Activated naive CD8-positive, alpha-beta T cell treated with anti-CD3 and anti-CD28 coated beads, Interleukin-2, amount 50 U/mL, for 16 hours (primary cell): ENCODE results near the gene PWWP2B.

Experiments
- DNase-seq: peaks from one replicate; pipeline ENCODE4 v3.0.0-alpha.2; 2020; ENCODE audit warnings: low read depth, low spot score

PWWP2B gene

DNA sequence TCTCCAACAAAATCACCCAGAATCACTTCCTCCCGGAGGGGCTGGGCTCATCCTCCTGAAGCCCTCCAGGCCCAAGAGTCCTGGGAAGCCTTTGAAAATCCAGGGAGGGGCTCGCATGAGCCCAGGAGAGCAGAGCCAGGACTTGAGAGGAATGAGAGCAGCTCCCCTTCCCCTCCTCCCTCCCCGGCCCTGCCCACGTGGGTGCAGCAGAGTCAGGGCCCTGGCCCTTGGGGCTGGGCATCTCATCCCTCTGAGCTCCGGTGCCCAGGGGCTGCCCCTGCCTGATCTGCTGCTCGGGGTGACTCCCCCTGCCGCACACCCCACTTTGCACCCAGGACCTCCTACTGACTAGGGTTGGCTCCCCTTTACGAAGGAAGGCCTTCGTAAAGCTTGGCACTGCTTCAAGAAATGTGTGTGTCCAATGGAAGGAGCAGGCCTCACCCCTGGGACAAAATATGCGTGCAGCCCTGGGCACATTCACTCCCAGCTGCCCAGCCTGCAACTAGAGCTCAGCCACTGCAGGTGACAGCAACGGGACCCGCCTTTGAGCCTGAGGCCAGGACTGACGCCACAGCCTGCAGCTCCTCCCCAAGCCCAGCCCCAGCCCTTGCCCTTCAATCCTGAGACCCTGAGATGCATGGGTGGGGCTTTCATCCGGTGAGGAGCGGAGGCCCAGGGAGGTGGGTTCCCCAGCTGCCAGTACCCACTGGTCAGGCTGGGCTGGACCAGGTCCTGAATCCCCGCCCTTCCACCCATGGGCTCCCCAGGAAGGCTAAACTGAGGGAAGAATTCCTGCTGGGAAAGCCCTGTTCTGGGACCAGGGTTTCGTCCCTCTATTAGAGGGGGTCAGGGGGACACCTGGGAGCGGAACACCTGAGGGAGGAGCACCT lies 21.8 kb downstream of the PWWP2B start:
- DNase-seq: no peak

DNA sequence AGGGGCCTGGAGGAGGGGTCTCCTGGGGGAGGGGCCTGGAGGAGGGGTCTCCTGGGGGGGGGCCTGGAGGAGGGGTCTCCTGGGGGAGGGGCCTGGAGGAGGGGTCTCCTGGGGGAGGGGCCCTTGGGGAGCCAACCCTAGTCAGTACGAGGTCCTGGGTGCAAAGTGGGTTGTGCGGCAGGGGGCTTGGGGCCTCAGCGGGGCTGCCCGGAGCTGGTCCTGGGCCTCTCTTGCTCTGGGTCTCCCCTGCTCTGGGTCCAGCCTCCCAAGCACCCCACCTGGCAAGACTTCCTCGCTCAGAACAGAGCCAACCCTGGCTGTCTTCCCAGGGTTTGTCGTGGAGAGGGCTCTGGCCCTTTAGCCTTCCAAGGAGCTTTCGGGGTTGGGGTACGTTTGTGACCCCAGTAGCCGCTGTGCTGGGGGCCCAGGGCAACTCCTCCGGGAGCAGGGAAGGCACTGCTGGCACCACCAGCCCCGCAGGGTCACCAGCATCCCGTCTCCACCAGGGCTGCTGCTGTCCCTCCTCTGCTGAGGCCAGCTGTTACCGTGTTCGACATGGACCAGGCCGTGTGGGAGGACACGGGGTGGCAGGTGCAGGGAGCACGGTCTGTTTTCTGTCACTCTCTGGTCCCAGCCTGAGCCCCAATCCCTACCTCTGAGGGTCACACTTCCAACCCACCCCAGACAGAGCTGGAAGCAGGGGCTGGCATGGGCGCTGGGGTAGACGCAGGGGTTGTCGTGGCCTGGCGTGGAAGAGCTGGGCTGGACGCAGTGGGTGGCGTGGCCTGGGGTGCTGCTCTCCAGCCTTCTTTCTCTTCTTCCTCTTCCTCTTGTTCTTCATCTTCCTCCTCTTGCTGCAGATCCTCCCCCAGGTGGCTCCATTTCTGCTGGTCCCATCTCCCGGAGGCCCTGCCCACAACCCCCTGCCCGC lies 22.8 kb downstream of the PWWP2B start:
- no peak for DNase-seq

DNA sequence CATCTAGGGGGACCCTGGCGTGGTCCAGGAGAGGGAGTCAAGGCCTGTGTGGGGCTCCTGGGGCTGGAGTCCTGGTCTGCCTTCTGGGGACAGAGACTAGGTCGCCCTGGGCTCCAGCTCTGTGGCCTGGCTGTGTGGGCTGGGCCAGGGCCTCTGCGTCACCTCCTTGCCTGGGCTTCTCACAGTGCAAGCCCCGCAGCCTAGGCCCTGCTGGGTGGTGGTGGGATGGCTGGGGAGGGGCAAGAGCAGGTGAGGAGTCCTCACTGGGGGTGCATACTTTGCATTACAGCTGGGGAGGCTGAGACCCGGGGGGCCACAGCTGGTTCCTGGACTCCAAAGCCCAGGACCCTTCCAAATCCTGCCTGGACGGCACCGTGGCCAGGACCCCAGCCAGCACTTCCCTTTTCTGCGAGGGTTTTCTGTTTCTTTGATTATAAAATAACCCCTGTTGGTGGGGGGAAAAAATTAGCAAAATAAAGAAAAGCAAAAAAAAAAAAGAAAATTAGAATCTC lies 23.5 kb downstream of the PWWP2B start:
- DNase-seq: no peak

DNA sequence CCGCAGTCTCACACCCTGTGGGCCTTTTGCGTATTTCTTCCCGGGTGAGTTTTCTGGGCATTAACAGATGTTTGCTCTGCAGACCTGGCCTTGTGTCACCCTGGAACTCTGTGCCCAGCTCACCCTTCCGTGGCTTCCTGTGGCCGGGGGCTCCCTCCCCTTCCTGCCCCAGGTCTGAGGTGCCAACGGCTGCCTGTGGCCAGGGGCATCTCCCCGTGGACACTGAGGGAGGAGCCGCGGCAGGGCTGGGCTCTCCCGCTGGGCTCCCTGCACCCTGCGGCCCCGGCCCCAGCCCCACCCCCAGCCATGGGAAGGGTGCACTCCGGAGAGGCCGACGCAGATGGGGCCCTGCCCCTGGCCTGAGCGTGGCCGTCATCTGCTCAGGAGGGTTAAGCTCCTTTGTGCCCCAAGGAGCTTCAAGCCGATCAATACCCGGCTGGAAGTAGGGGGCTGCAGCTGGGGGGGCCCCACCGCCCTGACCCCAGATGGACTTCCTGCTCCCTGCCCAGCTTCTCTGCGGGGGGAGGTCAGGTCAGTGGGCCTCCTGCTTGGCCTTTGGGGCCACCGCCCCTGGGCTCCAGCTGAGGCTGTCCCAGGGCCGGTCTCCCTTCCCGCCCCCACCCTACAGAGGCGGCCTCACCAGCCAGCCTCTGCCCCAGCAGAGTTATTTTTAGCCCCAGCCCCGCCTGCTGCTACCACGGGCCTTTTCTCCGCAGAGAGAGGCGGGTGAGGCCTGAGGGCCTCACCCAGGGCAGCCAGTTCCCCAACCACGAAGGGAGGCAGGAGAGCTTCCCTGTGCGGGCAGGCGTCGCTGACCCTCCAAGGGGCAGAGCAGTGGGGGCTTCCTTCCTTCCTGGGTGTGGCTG lies 24.2 kb downstream of the PWWP2B start:
- no peak for DNase-seq

DNA sequence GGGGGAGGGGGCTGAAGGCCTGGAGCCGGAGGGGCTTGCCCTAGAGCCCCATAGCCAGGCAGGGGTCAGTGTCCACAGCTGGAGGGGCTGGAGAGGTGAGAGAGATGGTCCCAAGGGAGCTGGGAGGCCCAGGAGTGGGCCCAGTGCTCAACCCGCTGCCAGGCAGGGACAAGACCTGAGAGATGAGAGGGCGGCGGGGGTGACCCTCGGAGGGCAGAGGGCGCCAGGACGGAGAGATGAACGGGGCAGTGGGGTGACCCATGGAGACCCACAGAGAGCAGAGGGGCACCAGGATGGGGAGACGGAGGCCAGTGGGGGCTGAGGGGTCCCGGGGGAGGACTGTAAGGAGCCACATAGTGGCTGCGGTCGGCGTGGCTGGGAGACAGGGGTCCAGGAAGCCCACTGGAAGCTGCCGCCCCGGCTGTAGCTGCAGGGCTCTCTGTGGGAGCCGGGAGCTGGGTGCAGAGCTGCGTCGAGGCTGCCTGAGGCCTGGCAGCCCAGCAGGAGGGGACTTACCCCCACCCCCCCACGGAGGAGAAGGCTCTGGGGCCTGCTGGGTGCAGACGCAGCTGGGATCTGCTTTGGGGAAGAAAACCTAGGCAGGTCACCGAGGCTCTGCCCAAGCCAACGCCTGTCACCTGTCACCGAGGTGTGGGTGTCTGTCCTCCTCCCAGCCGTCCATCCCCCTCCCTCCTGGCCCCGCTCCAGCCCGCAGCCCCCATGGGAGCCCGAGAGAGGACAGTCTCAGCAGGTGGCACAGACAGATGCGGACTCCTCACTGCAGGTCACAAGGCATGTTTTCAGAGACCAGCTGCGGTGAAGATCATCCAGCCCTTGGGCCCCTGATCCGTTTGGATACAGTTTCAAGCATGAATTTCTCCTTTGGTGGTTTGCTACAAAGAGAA lies 25.1 kb downstream of the PWWP2B start:
- DNase-seq: no peak

DNA sequence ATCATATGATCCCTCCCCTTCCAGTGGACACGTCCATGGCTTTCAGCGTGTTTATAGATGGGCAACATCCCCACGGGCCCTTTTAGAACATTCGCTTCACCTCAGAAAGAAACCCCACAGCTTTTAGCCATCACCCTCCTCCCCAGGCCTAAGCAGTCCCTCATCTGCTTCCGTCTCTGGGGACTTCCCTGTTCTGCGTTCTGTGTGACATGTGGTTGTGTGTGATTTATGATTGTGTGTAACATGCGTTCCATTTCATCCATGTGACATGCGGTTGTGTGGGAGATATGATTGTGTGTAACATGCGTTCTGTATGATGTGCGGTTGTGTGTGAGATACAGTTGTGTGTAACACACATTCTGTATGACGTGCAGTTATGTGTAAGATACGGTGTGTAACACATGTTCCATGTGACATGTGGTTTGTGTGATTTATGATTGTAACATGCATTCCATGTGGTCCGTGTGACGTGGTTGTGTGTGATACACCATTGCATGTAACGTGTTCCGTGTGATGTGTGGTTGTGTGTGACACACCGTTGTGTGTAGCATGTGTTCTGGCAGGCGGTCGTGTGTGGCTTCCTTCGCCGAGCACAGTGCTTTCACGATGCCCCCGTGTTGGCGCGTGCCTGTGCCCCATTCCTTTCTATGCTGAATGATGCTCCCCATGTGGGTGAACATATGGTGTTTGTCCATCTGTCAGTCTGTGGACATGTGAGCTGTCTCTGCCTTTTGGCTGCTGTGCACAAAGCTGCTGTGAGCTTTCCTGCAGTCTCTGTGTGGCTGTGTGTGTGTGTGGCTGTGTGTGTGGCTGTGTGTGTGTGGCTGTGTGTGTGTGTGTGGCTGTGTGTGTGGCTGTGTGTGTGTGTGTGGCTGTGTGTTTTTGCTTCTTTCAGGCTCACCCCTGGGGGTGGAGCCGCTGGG lies 26.2 kb downstream of the PWWP2B start:
- no peak for DNase-seq

DNA sequence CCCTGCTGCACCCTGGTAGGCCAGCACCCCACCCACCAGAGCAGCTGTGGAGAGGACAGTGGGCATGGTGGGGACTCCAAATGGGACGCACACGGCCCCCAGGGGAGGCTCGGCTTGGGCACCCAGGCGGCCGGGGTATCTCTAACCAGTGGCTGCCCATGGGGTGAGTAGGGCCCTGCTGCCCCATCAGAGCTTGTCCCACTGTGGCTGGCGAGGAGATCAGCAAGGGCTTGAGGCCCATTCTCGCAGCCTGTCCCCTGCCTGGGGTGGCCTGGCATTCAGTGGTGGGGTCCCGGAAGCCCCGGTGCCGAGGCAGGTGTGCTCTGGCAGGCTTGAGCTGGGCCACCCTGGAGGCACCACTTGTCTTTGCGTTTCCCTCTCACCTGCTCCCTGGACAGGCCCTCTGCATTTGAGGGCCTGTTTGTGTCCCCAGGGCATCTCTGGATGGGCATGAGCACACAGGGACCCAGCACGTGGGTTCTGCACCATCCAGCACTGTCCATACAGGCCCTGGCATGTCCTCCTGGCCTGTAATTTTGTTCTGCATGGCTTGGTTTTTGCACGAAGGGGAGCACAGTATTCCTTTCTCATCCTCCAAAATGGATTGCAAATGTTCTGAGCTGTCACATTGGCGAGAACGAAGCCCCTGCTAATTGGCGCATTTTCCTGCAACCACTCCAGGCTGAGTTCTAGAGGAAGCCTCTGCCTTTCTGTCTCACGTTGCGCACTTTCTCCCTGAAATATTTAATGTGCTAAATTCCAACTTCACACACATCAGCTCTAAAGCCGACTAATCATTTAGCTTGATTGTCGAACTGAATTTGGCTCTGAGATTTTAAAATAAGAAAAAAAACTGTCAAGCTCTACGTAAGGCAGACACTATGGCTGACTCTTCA lies 27.2 kb downstream of the PWWP2B start:
- DNase-seq: no peak

DNA sequence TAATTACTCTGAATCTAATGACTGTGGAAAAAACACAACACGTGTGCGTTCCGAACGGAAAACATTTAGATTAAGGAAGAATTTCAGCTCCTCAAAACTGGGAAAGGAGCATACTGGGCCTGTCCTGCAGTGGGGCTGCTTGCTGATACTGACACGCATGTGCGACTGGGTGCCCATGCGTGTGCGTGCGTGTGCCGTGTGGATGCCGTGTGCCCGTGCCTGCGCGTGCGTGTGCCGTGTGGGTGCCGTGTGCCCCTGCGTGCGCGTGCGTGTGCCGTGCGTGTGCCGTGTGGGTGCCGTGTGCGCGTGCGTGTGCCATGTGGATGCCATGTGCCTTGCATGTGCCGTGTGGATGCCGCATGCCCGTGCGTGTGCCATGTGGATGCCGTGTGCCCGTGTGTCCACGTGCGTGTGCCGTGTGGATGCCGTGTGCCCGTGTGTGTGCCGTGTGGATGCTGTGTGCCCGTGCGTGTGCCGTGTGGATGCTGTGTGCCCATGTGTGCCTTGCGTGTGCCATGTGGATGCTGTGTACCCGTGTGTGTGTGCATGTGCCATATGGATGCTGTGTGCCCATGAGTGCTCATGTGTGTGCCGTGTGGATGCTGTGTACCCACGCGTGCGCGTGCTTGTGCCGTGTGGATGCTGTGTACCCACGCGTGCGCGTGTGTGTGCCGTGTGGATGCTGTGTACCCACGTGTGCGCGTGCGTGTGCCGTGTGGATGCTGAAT lies 28.2 kb downstream of the PWWP2B start:
- DNase-seq: no peak

DNA sequence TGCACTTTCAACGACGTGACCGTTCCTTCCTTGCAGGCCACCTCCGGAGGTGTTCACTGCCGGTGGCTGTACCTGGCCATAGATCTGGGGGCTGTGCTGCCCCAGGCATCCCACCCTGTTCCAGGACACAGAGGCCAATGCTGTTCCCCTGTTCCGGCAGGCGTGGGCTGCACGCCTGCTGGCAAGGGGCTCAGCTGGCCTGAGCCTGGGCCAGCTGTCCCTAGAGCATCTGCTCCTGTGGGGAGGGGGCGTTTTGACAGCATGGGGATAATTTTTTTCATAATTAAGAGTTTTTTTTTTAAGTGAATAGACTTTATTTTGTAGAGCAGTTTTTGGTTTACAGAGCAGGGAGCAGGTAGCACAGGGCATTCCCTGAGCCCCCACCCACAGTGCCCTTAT lies 28.8 kb downstream of the PWWP2B start:
- DNase-seq: no peak

DNA sequence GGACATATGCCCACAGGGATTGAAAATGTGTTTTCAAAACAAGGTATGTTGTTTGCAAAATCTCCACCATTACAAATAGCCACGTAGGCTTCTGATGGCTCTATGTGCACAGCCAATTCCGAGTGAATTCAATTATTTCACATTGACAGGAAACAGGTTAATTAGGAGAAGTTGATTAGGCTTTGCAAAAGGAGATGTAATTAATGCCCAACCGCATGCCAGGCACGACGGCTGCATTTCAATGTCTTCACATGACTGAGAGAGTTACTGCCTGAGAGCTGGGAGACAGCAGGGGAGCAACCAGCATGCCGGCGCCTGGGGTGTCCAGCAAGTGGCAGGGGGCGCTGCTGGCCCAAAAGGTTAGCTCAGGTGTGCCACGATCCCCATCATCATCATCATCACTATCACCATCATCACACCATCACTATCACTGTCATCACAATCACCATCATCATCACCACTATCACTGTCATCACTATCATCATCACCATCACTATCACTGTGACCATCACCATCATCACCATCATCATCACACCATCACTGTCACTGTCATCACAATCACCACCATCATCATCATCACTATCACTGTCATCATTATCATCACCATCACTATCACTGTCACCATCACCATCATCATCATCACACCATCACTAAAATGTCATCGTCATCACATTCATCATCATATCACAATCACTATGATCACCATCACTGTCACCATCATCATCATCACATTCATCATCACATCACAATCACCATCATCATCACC lies 30.2 kb downstream of the PWWP2B start:
- no peak for DNase-seq

DNA sequence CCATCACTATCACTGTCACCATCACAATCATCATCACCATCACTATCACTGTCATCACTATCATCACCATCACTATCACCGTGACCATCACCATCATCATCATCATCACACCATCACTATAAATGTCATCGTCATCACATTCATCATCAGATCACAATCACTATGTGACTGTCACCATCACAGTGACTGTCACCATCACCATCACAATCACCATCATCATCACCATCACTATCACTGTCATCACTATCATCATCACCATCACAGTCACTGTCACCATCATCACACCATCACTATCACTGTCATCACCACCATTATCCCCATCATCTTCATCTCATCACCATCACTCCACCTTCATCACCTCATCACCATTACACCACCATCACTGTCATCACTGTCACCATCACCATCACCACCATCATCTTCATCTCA lies 31.0 kb downstream of the PWWP2B start:
- no peak for DNase-seq

DNA sequence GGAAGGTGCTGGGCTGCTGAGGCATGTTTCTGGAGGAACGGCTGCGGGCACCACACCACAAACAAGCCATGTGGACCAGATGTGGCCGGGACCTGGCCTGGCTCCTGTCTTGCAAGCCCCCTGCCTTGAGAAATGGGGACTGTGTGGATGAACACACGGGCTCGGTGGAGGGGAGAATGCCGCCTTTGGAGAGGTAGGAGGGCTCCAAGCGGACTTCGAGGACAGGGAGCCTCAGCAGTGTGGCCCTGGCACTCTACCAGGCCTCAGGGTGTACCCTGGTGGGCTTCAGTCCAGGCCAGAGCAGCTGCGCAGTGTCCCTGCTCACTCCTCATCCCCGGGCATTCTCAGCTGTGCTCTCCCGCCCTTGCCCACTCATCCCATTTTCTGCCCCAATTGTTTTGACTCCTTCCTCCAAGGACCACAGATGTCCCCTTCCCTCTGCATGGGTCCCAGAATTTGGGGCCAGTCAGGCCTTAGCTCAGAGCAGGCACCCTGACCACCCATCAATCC lies 31.5 kb downstream of the PWWP2B start:
- no peak for DNase-seq

DNA sequence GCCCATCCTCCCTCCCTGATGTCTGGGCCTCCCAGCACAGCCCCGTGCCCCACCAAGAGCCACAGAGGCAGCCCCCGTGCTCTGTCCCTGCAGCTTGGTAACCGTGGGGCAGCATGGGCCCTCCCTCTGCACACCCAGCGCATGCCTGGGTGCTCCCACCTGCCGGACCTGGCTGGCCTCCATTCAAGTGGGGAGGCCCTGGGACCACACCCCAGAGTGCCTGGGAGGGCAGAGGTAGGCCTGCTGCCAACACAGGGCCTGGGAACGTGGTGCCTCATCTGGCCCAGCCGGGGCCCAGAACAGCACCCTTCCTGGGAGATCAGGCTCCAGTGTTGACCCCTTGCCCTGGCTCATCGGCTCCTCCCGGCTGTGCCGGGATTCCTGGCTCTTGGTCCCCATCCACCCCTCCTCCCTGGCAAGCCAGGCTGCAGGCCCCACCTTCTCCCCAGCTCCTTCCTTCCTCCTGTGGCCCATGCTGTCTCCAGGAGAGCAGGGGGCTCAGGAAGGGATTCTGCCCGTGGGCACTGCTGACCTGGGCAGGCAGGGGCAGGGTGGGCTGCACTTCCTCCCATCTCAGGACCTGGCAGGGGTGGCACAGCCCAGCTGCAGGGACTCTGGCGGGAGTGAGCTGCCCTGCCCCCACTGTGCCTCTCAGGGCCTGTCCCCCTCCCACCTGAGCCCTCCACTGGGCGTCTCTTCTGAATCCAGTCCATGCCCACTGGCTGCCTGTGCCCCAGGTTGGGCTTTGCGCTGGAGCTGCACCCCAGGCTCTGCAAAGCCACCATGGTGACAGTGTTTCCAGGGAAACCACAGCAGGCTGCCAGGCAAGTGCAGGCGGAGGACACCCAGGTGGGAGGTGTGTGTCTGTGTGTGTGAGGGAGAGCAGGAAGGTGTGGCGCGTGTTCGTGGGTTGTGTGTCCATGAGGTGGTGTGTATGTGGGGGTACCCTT lies 32.6 kb downstream of the PWWP2B start:
- no peak for DNase-seq

DNA sequence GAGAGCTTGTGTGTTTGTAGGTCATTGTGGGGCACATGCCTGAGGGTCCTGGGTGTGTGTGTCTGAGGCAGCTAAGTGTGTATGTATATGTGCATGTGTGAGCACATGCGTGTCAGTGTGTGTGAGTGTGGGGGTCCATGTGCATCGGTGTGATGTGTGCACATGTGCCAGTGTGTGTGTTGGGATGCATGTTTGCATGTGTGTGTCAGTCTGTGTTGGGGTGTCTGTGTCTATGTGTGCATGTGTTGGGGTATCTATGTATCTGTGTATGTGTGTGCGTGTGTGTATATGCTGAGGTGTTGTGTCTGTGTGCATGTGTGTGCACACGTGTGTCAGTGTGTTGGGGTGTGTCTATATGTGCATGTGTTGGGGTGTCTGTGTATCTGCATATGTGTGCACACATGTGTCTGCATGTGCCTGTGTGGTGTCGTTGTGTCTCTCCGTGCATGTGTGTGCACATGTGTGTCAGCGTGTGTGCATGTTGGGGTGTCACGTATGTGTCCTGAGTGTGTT lies 33.3 kb downstream of the PWWP2B start:
- no peak for DNase-seq

DNA sequence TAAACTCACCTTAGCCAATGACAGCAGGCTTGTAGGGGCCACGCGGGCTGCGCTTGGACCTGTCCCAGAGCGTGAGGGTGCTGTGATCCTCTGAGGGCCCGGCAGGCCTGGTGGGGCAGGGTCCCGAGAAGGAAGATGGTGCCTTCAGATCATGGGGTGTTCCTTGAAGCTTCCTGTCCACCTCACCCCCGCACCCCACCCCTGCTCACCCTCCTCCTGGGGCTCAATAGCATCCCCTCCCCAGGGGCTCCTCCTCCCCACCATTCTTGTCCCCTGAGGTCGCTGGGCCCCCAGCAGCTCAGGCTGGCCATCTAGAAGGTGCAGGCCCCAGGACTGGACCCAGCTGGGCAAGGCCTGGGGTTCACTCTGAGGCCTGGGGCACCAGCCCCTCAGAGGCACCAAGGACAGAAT lies 33.9 kb downstream of the PWWP2B start:
- DNase-seq: no peak
